NCI-H748 treated with DMSO at 0.1 percent for 48 hours (cell line): ENCODE data around the gene CYP2A6.
"Not testable (repeated sequence)": the region's sequence is repeated elsewhere in the genome, so short reads cannot be mapped to it uniquely, and the experiment has no call there.

ENCODE experiments used
- DNase-seq: peaks from one replicate; lab custom pipeline; 2025; lab: John Stamatoyannopoulos, UW

The CYP2A6 gene

DNA sequence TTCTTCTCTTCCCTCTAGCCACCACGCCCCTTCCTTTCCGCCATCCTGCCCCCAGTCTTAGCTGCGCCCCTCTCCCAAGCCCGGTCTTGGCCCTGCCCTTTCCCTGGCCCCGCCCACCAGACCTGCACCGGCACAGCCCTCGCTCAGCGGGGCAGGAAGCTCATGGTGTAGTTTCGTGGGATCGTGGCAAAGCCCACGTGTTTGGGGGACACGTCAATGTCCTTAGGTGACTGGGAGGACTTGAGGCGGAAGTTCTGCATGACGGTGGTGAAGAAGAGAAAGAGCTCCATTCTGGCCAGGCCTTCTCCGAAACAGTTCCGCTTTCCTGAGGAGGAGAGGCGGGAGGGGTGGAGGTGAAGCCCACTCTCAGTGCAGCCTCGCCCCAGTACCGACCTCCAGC lies 6.6 kb downstream of the CYP2A6 start:
- not testable (repeated sequence) for DNase-seq

DNA sequence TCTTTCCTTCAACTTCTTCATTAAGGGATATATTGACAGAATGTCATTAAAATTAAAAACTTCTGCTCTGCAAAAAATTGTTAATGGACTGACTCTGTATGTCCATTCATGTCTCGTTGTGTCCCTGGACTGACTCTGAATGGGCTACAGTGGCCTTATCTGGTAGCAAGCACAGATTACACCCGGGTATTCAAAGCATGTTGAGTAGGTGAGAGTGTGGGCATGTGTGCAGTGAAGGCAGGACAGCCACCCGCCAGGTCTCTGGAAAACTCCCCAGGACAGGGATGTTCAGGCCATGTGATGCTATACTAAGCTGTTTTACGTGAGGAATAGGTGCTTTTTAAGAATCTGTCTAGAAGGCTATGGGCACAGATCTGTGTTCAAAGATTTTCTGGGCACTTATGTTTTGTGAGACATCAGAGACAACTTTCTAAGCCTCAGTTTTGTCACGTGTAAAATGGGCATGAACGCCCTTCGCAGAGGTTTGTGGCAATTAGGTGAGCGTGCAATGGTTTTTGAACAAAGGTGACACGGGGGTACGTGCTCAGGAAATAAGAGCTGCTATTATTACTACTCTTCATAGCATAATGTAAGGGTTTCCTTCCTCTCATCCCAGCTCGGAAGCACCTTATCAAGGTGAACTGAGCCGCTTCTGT lies 7.1 kb downstream of the CYP2A6 start:
- not testable (repeated sequence) for DNase-seq

GRCh38 chr19:40842012-40842411 lies 8.2 kb downstream of the CYP2A6 start:
- DNase-seq = not testable (repeated sequence)

- not testable (repeated sequence) for DNase-seq
These were observed 11.8 kb downstream of the CYP2A6 start for GRCh38 chr19:40838477-40838876.

DNA sequence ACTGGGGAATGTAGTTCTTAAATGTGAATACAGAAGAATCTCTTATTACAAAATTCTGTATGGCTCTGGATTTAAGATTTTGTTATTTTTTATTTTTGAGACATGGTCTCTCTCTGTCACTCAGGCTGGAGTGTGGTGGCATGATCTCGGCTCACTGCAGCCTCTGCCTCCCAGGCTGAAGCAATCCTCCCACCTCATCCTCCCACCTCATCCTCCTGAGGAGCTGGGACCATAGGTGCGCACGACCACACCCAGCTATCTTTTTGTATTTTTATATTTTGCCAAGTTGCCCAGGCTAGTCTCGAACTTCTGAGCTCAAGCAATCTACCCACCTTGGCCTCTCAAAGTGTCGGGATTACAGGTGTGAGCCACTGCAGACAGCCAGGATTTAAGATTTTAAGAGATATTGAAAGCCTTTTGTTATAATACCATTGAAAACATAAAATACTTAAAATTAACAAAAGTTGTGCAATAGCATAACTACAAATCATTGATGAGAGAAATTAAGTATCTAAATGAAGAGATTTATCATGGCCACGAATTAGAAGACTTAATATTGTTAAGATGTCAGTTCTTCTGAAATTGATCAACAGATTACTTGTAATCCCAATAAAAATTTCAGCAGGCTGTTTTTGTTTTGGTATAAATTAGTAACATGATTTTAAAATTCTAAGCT lies 13.4 kb downstream of the CYP2A6 start:
- DNase-seq = no peak

DNA sequence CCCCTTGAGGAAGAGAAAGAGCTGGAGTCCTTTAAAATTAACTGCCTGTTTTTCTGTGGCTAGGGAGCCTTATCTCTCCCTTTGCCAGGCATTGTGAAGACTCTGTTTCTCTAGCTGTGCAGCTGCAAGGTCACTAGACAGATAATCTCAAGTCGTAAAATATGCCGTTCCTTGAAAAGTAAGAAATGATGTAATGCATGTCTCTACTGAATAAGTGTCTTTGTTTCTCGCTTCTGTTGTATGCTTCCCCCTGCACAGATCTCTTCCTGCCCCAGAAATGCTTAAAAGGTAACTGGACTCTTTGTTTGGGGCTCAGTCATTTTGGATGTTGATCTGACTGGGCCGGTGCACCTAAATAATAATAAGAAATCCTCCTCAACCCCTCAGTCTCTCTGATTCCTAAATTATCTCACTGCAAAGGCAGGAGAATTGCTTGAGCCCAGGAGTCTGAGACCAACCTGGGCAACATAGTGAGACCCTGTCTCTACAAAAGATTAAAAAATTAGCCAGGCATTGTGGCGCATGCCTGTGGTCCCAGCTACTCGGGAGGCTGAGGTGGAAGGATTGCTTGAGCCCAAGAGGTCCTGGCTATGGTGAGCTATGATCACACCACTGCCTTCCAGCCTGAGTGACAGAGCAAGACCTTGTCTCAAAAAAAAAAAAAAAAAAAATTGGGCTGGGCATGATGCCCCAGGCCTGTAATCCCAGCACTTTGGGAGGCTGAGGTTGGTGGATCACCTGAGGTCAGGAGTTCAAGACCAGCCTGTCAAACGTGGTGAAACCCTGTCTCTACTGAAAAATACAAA lies 16.3 kb downstream of the CYP2A6 start:
- DNase-seq = not testable (repeated sequence)

GRCh38 chr19:40832431-40832790 lies 17.8 kb downstream of the CYP2A6 start:
- not testable (repeated sequence) for DNase-seq

DNA sequence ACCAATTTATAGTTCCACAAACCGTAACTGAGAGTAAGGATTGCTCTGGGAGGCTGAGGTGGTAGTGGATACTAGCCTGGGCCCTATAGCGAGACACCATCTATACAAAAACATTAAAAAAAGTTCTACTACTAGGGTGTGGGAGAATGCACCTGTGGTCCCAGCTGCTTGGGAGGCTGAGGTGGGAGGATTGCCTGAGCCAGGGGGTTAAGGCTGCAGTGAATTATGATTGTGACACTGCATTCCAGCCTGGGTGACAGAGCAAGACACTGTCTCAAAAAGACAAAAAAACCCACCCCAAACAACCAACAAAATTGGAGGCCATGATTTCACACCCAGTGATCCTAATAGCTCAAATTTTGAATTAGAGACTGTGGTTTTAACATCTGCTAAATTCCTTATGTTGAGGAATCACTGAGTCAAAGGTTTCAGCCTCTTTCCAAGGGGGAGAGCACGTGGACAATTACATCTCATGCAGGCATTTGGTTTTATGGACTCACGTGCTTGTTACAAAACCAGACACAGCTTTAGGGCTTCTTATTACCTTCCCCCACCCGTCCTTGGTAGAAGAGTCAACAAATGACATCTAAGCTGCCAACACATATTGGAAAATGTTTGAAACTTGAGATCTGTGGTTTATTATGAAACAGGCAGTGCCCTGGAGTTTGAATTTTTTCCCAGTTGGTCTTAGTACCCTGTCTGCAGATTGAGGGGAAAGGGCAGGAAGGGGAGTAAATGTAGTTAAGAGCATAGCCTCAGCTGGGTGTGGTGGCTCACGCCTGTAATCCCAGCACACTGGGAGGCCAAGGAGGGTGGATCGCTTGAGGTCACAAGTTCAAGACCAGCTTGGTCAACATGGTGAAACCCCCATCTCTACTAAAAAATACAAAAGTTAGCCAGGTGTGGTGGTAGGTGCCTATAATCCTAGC lies 18.5 kb downstream of the CYP2A6 start:
- DNase-seq = no peak

DNA sequence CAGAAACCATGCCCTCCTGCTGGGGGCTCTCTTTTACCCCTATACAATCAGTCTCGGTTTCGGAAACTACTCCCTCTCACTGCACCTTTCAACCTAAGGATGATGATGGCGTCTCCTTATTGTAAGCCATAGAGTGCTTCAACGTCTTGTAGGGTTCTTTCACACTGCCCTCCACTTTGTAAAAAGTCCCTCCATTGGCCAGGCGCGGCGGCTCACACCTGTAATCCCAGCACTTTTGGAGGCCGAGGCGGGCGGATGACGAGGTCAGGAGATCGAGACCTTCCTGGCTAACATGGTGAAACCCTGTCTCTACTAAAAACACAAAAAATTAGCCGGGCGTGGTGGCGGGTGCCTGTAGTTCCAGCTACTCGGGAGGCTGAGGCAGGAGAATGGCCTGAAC lies 19.5 kb downstream of the CYP2A6 start:
- DNase-seq = not testable (repeated sequence)

- DNase-seq = no peak
These were observed 21.0 kb downstream of the CYP2A6 start for GRCh38 chr19:40829205-40829604.

GRCh38 chr19:40827386-40828247 lies 22.6 kb downstream of the CYP2A6 start:
- DNase-seq = no peak

- not testable (repeated sequence) for DNase-seq
These were observed 23.4 kb downstream of the CYP2A6 start for GRCh38 chr19:40826699-40827385.

- DNase-seq = not testable (repeated sequence)
These were observed 23.9 kb downstream of the CYP2A6 start for GRCh38 chr19:40826312-40826698.

GRCh38 chr19:40825460-40826095 lies 24.7 kb downstream of the CYP2A6 start:
- DNase-seq = not testable (repeated sequence)

DNA sequence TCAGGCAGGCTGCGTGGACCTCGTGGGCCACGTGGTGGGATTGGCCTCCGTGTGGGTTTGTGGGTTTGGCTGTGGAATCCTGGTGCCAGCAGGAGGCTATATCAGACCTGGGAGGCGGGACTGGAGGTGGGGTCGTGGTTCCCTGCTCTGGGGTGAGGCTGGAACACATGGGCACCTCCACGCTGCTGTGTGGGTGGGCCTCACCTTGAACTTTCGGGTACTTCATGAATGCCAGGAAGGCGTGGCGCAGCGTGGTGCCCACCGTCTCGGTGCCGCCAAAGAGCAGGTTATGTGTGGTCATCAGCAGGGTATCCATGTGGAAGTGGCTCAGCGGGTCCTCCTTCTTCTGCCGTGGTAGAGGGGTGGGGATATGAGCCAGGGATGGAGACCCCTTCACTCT lies 25.3 kb downstream of the CYP2A6 start:
- not testable (repeated sequence) for DNase-seq

GRCh38 chr19:40822704-40823553 lies 27.3 kb downstream of the CYP2A6 start:
- not testable (repeated sequence) for DNase-seq

DNA sequence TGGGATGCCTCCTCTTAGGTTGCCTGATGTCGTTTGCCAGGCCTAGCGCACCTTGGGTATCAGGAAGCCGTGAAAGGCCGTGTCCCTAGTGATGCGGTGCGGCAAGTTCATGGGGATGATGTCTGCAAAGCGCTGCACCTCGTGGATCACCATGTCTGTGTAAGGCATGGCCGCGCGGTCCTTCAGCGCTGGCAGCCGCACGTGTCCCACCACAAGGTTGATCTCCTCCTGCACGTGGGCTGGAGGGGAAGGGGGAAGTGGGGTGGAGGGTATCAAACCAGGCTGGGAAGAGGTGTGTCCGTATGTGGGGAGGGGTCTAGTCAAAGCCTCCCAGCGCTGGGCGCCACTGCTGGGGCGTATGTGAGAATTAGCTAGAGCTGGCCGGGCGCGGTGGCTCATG lies 28.1 kb downstream of the CYP2A6 start:
- DNase-seq = no peak

DNA sequence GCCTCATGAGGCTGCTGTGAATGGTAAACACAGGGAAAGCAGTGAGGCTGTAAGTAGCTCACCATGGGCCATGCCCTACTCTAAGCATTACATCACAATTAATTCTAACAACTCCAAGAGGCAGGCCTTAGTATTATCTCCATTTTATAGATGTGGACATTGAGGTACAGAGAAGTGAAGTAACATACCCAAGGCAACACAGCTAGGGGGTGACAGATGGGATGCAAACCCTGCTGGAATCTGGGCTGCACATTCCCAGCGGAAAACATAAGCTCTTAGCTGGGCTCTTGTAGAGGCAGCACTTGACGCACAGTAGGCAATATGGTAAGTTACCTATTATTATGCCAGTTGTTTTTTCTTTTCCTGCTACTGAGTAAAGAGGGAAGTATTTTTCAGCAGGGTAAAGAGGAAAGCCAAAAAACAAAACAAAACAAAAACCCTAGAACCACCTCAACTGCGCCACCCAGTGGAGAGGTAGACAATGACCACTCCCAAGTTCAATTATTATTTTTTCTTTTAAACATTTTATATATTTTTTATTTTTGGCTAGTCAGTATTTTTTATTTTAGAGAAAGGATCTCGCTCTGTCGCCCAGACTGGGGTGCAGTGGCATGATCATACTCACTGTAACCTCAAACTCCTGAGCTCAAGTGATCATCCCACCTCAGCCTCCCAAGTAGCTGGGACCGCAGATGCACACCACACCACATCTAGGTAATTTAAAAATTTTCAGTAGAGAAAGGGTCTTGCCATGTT lies 30.6 kb downstream of the CYP2A6 start:
- peak; percentile 11 for DNase-seq
